GM12878 (cell line): ENCODE data around the gene TMEM175. TPM values are rescaled to one million over a fixed set of nuclear protein-coding genes. Genes with fewer than 3 reads are reported as not detected.

Source experiments
- ATAC-seq: fragments of 200-7000 bp; cut with Tn5 transposase; 3 replicates; pipeline ENCODE4 v1.9.1; 2020; ENCODE audit warnings: mild to moderate bottlenecking, moderate library complexity
- BruUV-seq: library from RNA; stranded (reverse); fragments of 400-500 nt; replicated peaks from 2 replicates; lab custom pipeline; 2021; lab: Mats Ljungman, UMichigan
- CTCF ChIA-PET: fragments of 300-600 bp; sonication (Branson Sonifier 250); formaldehyde crosslinking; extraction: SDS; loops from one replicate; lab custom pipeline; 2021; ENCODE audit warnings: inconsistent platforms; lab: Yijun Ruan, JAX
- POLR2A ChIA-PET: fragments of 350-600 bp; formaldehyde crosslinking; extraction: SDS; loops from one replicate; lab custom pipeline; 2021; ENCODE audit warnings: inconsistent platforms; lab: Charles Lee
- RAD21 ChIA-PET: fragments of 300-600 bp; sonication (Branson Sonifier 250); formaldehyde crosslinking; loops from one replicate; lab custom pipeline; 2023; ENCODE audit warnings: antibody characterized with exemption; ENCODE audit not compliant: unreplicated experiment; lab: Charles Lee
- SMC1A ChIA-PET: fragments of 300-600 bp; sonication (Branson Sonifier 250); formaldehyde crosslinking; loops from one replicate; lab custom pipeline; 2023; ENCODE audit not compliant: unreplicated experiment, uncharacterized antibody; lab: Charles Lee
- DNase-seq: peaks from one replicate; pipeline ENCODE4 v3.0.0-alpha.2; 2011; ENCODE audit warnings: low read depth, low spot score
- FAIRE-seq: peaks from 3 replicates; lab custom pipeline; 2011; peaks lifted over from hg19 to GRCh38; lab: Jason Lieb, UNC
- H2AFZ ChIP-seq: 2 replicates; pipeline ENCODE4 v1.6.0; 2011; ENCODE audit warnings: low read depth, low read length, control low read depth; ENCODE audit not compliant: control insufficient read depth
- H3K27ac ChIP-seq: 2 replicates; pipeline ENCODE4 v1.5.1; 2011; ENCODE audit warnings: control low read depth; ENCODE audit not compliant: control insufficient read depth, insufficient read depth
- H3K27me3 ChIP-seq, 2 experiments: replicated peaks in 1 of 2; 2 replicates each; pipeline versions ENCODE4 v1.6.0 to v1.6.1; 2011; ENCODE audit warnings: low read length in 1 of 2; ENCODE audit not compliant: control insufficient read depth in 2 of 2, insufficient read depth in 2 of 2
- H3K36me3 ChIP-seq, 2 experiments: 2 replicates each; pipeline ENCODE4 v1.5.1; 2011; ENCODE audit warnings: low read length in 1 of 2; ENCODE audit not compliant: control insufficient read depth in 2 of 2, insufficient read depth in 2 of 2
- H3K4me1 ChIP-seq: 2 replicates; pipeline ENCODE4 v1.6.1; 2011; ENCODE audit warnings: mild to moderate bottlenecking, low read length, moderate library complexity, mixed read lengths; ENCODE audit not compliant: control insufficient read depth, insufficient read depth
- H3K4me2 ChIP-seq: 2 replicates; pipeline ENCODE4 v1.6.0; 2011; ENCODE audit warnings: control low read depth; ENCODE audit not compliant: control insufficient read depth, insufficient read depth
- H3K4me3 ChIP-seq: fragments of 200-600 bp; sonication (generic); 2 replicates; pipeline ENCODE4 v1.5.1; 2016
- H3K79me2 ChIP-seq: 2 replicates; pipeline ENCODE4 v1.6.0; 2011; ENCODE audit warnings: low read length; ENCODE audit not compliant: control insufficient read depth, insufficient read depth
- H3K9ac ChIP-seq: 2 replicates; pipeline ENCODE4 v1.8.0; 2011; ENCODE audit warnings: low read length, control low read depth, mixed read lengths; ENCODE audit not compliant: control insufficient read depth, insufficient read depth
- H3K9me3 ChIP-seq: replicated peaks from 3 replicates; pipeline ENCODE4 v1.5.1; 2011; ENCODE audit warnings: mild to moderate bottlenecking, low read length; ENCODE audit not compliant: control insufficient read depth, insufficient read depth
- H4K20me1 ChIP-seq: 2 replicates; pipeline ENCODE4 v1.6.0; 2011; ENCODE audit not compliant: control insufficient read depth, insufficient read depth
- ATF3 ChIP-seq: IDR thresholded peaks from 2 replicates; pipeline ENCODE4 v1.6.1; 2011; ENCODE audit warnings: low read depth, mild to moderate bottlenecking, low read length, moderate library complexity, borderline replicate concordance; ENCODE audit errors: extremely low read depth
- BCL3 ChIP-seq: IDR thresholded peaks from 2 replicates; pipeline ENCODE4 v1.6.1; 2011; ENCODE audit warnings: borderline replicate concordance, low read depth, mild to moderate bottlenecking, moderate library complexity, low read length; ENCODE audit not compliant: insufficient read depth, poor library complexity, severe bottlenecking
- BHLHE40 ChIP-seq, 2 experiments: fragments of 450-650 bp in 1 of 2; IDR thresholded peaks; 2 replicates each; pipeline ENCODE4 v1.6.1; 2011 to 2017; ENCODE audit warnings: low read depth in 2 of 2, borderline replicate concordance in 1 of 2, improper control_type of control experiment in 1 of 2, low read length in 1 of 2, mild to moderate bottlenecking in 1 of 2
- CREB1 ChIP-seq: IDR thresholded peaks from 2 replicates; pipeline ENCODE4 v1.6.1; 2012; ENCODE audit warnings: low read depth, mild to moderate bottlenecking, inconsistent platforms
- HCFC1 ChIP-seq: fragments of 150-350 bp; IDR thresholded peaks from 2 replicates; pipeline ENCODE4 v1.6.1; 2014; ENCODE audit warnings: low read length
- HDAC6 ChIP-seq: fragments of 200-600 bp; sonication (generic); IDR thresholded peaks from one replicate; pipeline ENCODE4 v1.8.0; 2017; ENCODE audit warnings: antibody characterized with exemption; ENCODE audit not compliant: unreplicated experiment
- POLR2AphosphoS2 ChIP-seq: IDR thresholded peaks from 2 replicates; pipeline ENCODE4 v1.6.1; 2011; ENCODE audit warnings: low read depth, mild to moderate bottlenecking, low read length, improper control_type of control experiment, moderate library complexity
- RELB ChIP-seq: fragments of 450-650 bp; IDR thresholded peaks from 2 replicates; pipeline ENCODE4 v1.6.1; 2017; ENCODE audit warnings: low read depth, mild to moderate bottlenecking, moderate library complexity
- REST ChIP-seq: IDR thresholded peaks from 2 replicates; pipeline ENCODE4 v1.6.1; 2012; ENCODE audit warnings: mild to moderate bottlenecking, low read depth, low read length
- SIN3A ChIP-seq: IDR thresholded peaks from 2 replicates; pipeline ENCODE4 v1.6.1; 2012; ENCODE audit warnings: low read depth, low read length, improper control_type of control experiment
- SMAD5 ChIP-seq: IDR thresholded peaks from 2 replicates; pipeline ENCODE4 v1.6.1; 2016; ENCODE audit warnings: antibody characterized with exemption, low read depth
- ZNF207 ChIP-seq: fragments of 450-650 bp; IDR thresholded peaks from 2 replicates; pipeline ENCODE4 v1.6.1; 2014; ENCODE audit warnings: antibody characterized with exemption, mild to moderate bottlenecking, borderline replicate concordance
- WGBS: methylation state at CpG from one replicate; pipeline ENCODE4 v1.1.6; 2016; ENCODE audit warnings: low lambda C conversion rate; ENCODE audit not compliant: insufficient replicate concordance, insufficient coverage; ENCODE audit errors: missing lambda C conversion rate; 5-methylcytosine and 5-hydroxymethylcytosine counted together
- in situ Hi-C: fragments of 300-500 bp; cut with MboI; formaldehyde crosslinking; loops from 9 replicates; pipeline ENCODE4 v1.14.3; 2018; ENCODE audit warnings: mixed read lengths
- intact Hi-C: fragments of 100-400 bp; cut with micrococcal nuclease; formaldehyde crosslinking; loops from one replicate; pipeline ENCODE4 v1.14.2; 2022; ENCODE audit not compliant: unreplicated experiment
- polyA plus RNA-seq, 11 experiments: library from polyadenylated mRNA; depleted of rRNA in 4 of 11; unstranded in 6 of 11; stranded (reverse) in 5 of 11; fragments of >200 nt; fragmentation: Nextera tagmentation in 4 of 11; fragmentation: Illumina TruSeq in 1 of 11; extraction: Ambion mirVana in 4 of 11; extraction: Trizol in 1 of 11; gene quantifications; 1 replicate in 1 of 11; 2 replicates in 10 of 11; pipeline versions ENCODE4 v1.2.1 to v1.2.3, GENCODE V29; 2011 to 2016; ENCODE audit warnings: inconsistent platforms in 2 of 11, missing spikeins in 2 of 11, low read depth in 1 of 11
- total RNA-seq, 4 experiments: library from RNA; depleted of rRNA in 3 of 4; stranded (reverse); fragments of >200 nt in 3 of 4; fragmentation: Illumina TruSeq in 1 of 4; extraction: Trizol in 1 of 4; gene quantifications; 2 replicates each; pipeline versions ENCODE4 v1.2.1 to v1.2.3, GENCODE V29; 2013 to 2021

The TMEM175 gene
- total and polyA plus RNA-seq, 10 of the 15 experiments (the other 5 are each of a cell fraction or from before 2014, with no cell fraction given), result 0.11 to 39.5 (median 22.3) TPM

GRCh38 chr4:998096-998691 lies 65.9 kb downstream of the TMEM175 start:
- WGBS, result 20% methylated on average over 12 of the region's 12 CpGs
- Histone ChIP-seq H3K27me3 (peaks cover 2 to 3% of the 10 kb centered on the region in 2 experiments), H3K4me1 (no peaks in the 10 kb centered on the region), H3K9me3 (no peaks in the 10 kb centered on the region), H3K27ac (no peak overlapping the region), H4K20me1 (no peaks in the 10 kb centered on the region), H2AFZ (no peak overlapping the region), H3K9ac (no peak overlapping the region), H3K4me3 (no peak overlapping the region), H3K4me2 (no peak overlapping the region), H3K79me2 (no peaks in the 10 kb centered on the region), H3K36me3 (no peaks in the 10 kb centered on the region)
- intact Hi-C loops (no loop called here), in situ Hi-C loops (no loop called here)
- no peak for DNase-seq
- ATAC-seq, result peak; percentile 11; the same call in 1 of the 3 replicates
- ChIA-PET RAD21 (no interaction called here), SMC1A (no interaction called here), POLR2A (no interaction called here), CTCF (no interaction called here)
- FAIRE-seq, result no peak
- BruUV-seq, result no TSS peak
- TF ChIP-seq CREB1, result no peak
- TF ChIP-seq RELB, result no peak
- no peak for TF ChIP-seq ZNF207
- no peak for TF ChIP-seq HCFC1
- TF ChIP-seq SIN3A, result no peak
- no peak for TF ChIP-seq BHLHE40 (IDR thresholded peaks at IDR 0.05; ENCODE audit: borderline replicate concordance in 1 of 2, low read depth in 2 of 2, low read length in 1 of 2)
- no peak for TF ChIP-seq SMAD5
- no peak for TF ChIP-seq HDAC6
- TF ChIP-seq BCL3, result no peak
- no peak for TF ChIP-seq POLR2AphosphoS2
- no peak for TF ChIP-seq ATF3
- no peak for TF ChIP-seq REST
